GM23338 (cell line): ENCODE measurements around the gene PAM16.

Source experiments
- CTCF ChIP-seq, 2 experiments: fragments of 200-600 bp in 1 of 2; sonication (generic) in 1 of 2; conservative IDR thresholded peaks; 2 replicates each; pipeline versions ENCODE4 v1.5.1 to v1.6.1; 2016 to 2017; ENCODE audit warnings: antibody characterized with exemption in 2 of 2, low read depth in 2 of 2, mild to moderate bottlenecking in 2 of 2, moderate library complexity in 1 of 2
- POLR2AphosphoS5 ChIP-seq: IDR thresholded peaks from 2 replicates; pipeline ENCODE4 v1.6.1; 2016; ENCODE audit warnings: antibody characterized with exemption, low read depth

DNA sequence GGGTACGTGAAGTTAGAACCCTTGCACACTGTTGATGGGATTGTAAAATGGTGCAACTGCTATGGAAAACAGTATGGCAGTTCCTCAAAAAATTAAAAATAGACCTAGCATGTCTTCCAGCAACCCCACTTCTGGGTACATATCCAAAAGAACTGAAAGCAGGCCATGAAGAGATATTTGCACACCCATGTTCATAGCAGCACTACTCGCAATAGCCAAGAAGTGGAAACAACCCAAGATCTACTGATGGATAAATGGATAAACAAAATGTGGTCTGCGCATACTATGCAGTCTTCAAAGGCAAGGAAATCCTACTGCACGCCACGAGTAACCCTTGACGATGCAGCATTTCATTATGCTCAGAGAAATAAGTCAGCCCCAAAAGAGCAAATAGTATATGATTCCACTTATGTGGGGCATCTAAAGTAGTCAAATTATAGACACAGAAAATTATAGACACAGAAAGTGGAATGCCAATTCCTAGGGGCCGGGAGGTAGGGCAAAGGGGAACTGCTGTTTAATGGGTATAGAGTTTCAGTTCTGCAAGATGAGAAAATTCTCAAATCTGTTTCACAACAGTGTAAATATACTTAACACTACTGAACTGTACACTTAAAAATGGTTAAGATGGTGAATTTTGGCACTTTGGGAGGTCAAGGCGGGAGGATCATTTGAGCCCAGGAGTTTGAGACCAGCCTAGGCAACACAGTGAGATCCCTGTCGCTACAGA, 48.0 kb upstream of the PAM16 start:
- TF ChIP-seq CTCF (conservative IDR thresholded peaks at IDR 0.05; ENCODE audit: low read depth in 2 of 2) (no peak), POLR2AphosphoS5 (no peak)
